Measurements from ENCODE around the gene ELF3.

GRCh38 chr1:201983380-201983805, 27.0 kb upstream of the ELF3 start:
- no peak for TF ChIP-seq POLR2AphosphoS5 (IDR thresholded peaks at IDR 0.05; ENCODE audit: low read depth, low read length)
- TF ChIP-seq ATF3 (CRISPR knock-in tag; IDR thresholded peaks at IDR 0.05) = no peak
- peak in 1 of 2 experiments; percentile 44; a peak in 2 of 4 replicates for TF ChIP-seq POLR2A (IDR thresholded peaks at IDR 0.05; ENCODE audit: insufficient read depth in 1 of 2, low read depth in 2 of 2, low read length in 2 of 2)
- TF ChIP-seq CTCF (CRISPR knock-in tag; IDR thresholded peaks at IDR 0.05) = no peak
- no peak for TF ChIP-seq MYC (CRISPR knock-in tag; IDR thresholded peaks at IDR 0.05; ENCODE audit: borderline replicate concordance)
- no peak for TF ChIP-seq ZHX1 (CRISPR knock-in tag; IDR thresholded peaks at IDR 0.05; ENCODE audit: low read depth)
- TF ChIP-seq ZZZ3 (CRISPR knock-in tag; IDR thresholded peaks at IDR 0.05; ENCODE audit: borderline replicate concordance) = no peak
- TF ChIP-seq RARA (CRISPR knock-in tag; IDR thresholded peaks at IDR 0.05) = no peak
